ENCODE data around the gene MMS22L. TPM values are rescaled to one million over a fixed set of nuclear protein-coding genes. Genes with fewer than 3 reads are reported as not detected.
A peak's percentile ranks its signal among the peaks of the same experiment; 100 is the strongest.

Gene MMS22L
- total and polyA plus RNA-seq, 10 of the 15 experiments (the other 5 are each of a cell fraction or from before 2014, with no cell fraction given): 5.0 to 33.9 (median 18.7) TPM

- TF ChIP-seq, protein P1, sequence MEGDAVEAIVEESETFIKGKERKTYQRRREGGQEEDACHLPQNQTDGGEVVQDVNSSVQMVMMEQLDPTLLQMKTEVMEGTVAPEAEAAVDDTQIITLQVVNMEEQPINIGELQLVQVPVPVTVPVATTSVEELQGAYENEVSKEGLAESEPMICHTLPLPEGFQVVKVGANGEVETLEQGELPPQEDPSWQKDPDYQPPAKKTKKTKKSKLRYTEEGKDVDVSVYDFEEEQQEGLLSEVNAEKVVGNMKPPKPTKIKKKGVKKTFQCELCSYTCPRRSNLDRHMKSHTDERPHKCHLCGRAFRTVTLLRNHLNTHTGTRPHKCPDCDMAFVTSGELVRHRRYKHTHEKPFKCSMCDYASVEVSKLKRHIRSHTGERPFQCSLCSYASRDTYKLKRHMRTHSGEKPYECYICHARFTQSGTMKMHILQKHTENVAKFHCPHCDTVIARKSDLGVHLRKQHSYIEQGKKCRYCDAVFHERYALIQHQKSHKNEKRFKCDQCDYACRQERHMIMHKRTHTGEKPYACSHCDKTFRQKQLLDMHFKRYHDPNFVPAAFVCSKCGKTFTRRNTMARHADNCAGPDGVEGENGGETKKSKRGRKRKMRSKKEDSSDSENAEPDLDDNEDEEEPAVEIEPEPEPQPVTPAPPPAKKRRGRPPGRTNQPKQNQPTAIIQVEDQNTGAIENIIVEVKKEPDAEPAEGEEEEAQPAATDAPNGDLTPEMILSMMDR (IDR thresholded peaks at IDR 0.05 in 2 of 3, conservative IDR thresholded peaks at IDR 0.05 in 1 of 3; ENCODE audit: control insufficient read depth in 2 of 3, extremely low read depth in 1 of 3, insufficient read depth in 1 of 3, low read depth in 3 of 3, low read length in 3 of 3): no peak
- TF ChIP-seq PAX5 (IDR thresholded peaks at IDR 0.05; ENCODE audit: borderline replicate concordance, low read depth, low read length): peak; percentile 79; the same call in 1 of the 2 replicates
- no peak for TF ChIP-seq RELA (IDR thresholded peaks at IDR 0.05; ENCODE audit: borderline replicate concordance, partially characterized antibody)
- TF ChIP-seq IKZF2 (IDR thresholded peaks at IDR 0.05): peak; percentile 32 to 44; a peak in 2 of 4 replicates
- TF ChIP-seq EED (IDR thresholded peaks at IDR 0.05; ENCODE audit: low read depth): no peak
- 0 out of 2 replicates have a peak, but pooled peaks have one; percentile 34 for TF ChIP-seq IKZF1 (conservative IDR thresholded peaks at IDR 0.05)
- TF ChIP-seq NR2C1 (IDR thresholded peaks at IDR 0.05): no peak
- no peak for TF ChIP-seq POLR2AphosphoS5 (IDR thresholded peaks at IDR 0.05; ENCODE audit: low read length)
- TF ChIP-seq SUZ12 (IDR thresholded peaks at IDR 0.05; ENCODE audit: unreplicated experiment): no peak
- TF ChIP-seq SP1 (IDR thresholded peaks at IDR 0.05; ENCODE audit: low read depth, low read length): no peak
- no peak for TF ChIP-seq SIN3A (IDR thresholded peaks at IDR 0.05; ENCODE audit: low read depth, low read length)
- TF ChIP-seq MTA3 (IDR thresholded peaks at IDR 0.05; ENCODE audit: borderline replicate concordance, low read length): no peak
- no peak for TF ChIP-seq YBX1 (IDR thresholded peaks at IDR 0.05)
- TF ChIP-seq SREBF2 (IDR thresholded peaks at IDR 0.05; ENCODE audit: low read length): no peak
- TF ChIP-seq NR2C2 (IDR thresholded peaks at IDR 0.05; ENCODE audit: borderline replicate concordance, control insufficient read depth, insufficient read length, low read depth): no peak
- no peak for TF ChIP-seq IRF4 (IDR thresholded peaks at IDR 0.05; ENCODE audit: low read depth, low read length)
- peak; percentile 78 for TF ChIP-seq MTA2 (IDR thresholded peaks at IDR 0.05; ENCODE audit: low read depth)
- no peak for TF ChIP-seq BACH1 (IDR thresholded peaks at IDR 0.05; ENCODE audit: borderline replicate concordance)
- no peak for TF ChIP-seq TCF3 (IDR thresholded peaks at IDR 0.05; ENCODE audit: borderline replicate concordance, insufficient read depth, low read depth, low read length)
- TF ChIP-seq, protein P2, sequence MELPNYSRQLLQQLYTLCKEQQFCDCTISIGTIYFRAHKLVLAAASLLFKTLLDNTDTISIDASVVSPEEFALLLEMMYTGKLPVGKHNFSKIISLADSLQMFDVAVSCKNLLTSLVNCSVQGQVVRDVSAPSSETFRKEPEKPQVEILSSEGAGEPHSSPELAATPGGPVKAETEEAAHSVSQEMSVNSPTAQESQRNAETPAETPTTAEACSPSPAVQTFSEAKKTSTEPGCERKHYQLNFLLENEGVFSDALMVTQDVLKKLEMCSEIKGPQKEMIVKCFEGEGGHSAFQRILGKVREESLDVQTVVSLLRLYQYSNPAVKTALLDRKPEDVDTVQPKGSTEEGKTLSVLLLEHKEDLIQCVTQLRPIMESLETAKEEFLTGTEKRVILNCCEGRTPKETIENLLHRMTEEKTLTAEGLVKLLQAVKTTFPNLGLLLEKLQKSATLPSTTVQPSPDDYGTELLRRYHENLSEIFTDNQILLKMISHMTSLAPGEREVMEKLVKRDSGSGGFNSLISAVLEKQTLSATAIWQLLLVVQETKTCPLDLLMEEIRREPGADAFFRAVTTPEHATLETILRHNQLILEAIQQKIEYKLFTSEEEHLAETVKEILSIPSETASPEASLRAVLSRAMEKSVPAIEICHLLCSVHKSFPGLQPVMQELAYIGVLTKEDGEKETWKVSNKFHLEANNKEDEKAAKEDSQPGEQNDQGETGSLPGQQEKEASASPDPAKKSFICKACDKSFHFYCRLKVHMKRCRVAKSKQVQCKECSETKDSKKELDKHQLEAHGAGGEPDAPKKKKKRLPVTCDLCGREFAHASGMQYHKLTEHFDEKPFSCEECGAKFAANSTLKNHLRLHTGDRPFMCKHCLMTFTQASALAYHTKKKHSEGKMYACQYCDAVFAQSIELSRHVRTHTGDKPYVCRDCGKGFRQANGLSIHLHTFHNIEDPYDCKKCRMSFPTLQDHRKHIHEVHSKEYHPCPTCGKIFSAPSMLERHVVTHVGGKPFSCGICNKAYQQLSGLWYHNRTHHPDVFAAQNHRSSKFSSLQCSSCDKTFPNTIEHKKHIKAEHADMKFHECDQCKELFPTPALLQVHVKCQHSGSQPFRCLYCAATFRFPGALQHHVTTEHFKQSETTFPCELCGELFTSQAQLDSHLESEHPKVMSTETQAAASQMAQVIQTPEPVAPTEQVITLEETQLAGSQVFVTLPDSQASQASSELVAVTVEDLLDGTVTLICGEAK (IDR thresholded peaks at IDR 0.05; ENCODE audit: borderline replicate concordance): peak; percentile 53
These were observed 11.4 kb upstream of the MMS22L start (continued) for GRCh38 chr6:97294451-97294850.
